GM10847 (cell line): Measurements from ENCODE around the gene SLX9.

Experiments
- POLR2A ChIP-seq: IDR thresholded peaks from 2 replicates; pipeline ENCODE4 v1.6.1; 2011; ENCODE audit not compliant: insufficient read length; ENCODE audit errors: extremely low read depth

The SLX9 gene

GRCh38 chr21:44898851-44899767 lies 40.7 kb upstream of the SLX9 start:
- no peak for TF ChIP-seq POLR2A

GRCh38 chr21:44899768-44900558 lies 39.9 kb upstream of the SLX9 start:
- no peak for TF ChIP-seq POLR2A

GRCh38 chr21:44900559-44901251 lies 39.1 kb upstream of the SLX9 start:
- TF ChIP-seq POLR2A: no peak

GRCh38 chr21:44901391-44902074 lies 38.3 kb upstream of the SLX9 start:
- TF ChIP-seq POLR2A: no peak

GRCh38 chr21:44902268-44903049 lies 37.4 kb upstream of the SLX9 start:
- TF ChIP-seq POLR2A: no peak

GRCh38 chr21:44903050-44903685 lies 36.7 kb upstream of the SLX9 start:
- no peak for TF ChIP-seq POLR2A

GRCh38 chr21:44903689-44904088 lies 36.1 kb upstream of the SLX9 start:
- no peak for TF ChIP-seq POLR2A

- no peak for TF ChIP-seq POLR2A
These were observed 35.5 kb upstream of the SLX9 start for GRCh38 chr21:44904141-44904923.

GRCh38 chr21:44905016-44905727 lies 34.7 kb upstream of the SLX9 start:
- TF ChIP-seq POLR2A: no peak

- no peak for TF ChIP-seq POLR2A
These were observed 34.1 kb upstream of the SLX9 start for GRCh38 chr21:44905728-44906090.

GRCh38 chr21:44907225-44907965 lies 32.4 kb upstream of the SLX9 start:
- TF ChIP-seq POLR2A: no peak
